A549 (cell line): Measurements from ENCODE around the gene PANK3. TPM values are rescaled to one million over a fixed set of nuclear protein-coding genes. Genes with fewer than 3 reads are reported as not detected.

Experiments used
- ATAC-seq, 2 experiments: fragments of 200-7000 bp in 1 of 2; fragments of >200 bp in 1 of 2; cut with Nextera tagmentation in 1 of 2; cut with Tn5 transposase in 1 of 2; 3 replicates each; pipeline versions ENCODE4 v1.8.0 to v1.9.1; 2018 to 2020; ENCODE audit warnings: mild to moderate bottlenecking in 1 of 2, moderate library complexity in 1 of 2
- CTCF ChIA-PET: fragments of 300-600 bp; sonication (Branson Sonifier 250); formaldehyde crosslinking; extraction: SDS; loops from one replicate; lab custom pipeline; 2021; ENCODE audit warnings: antibody characterized with exemption, inconsistent platforms; lab: Yijun Ruan, JAX
- POLR2A ChIA-PET: fragments of 350-600 bp; formaldehyde crosslinking; extraction: SDS; loops from one replicate; lab custom pipeline; 2021; ENCODE audit warnings: antibody characterized with exemption, inconsistent platforms; lab: Yijun Ruan, JAX
- DNase-seq, 2 experiments: peaks; one replicate each; pipeline versions ENCODE4 v3.0.0 to v3.0.0-alpha.2; 2011 to 2016; ENCODE audit warnings: low read depth in 1 of 2, low spot score in 1 of 2
- FAIRE-seq: peaks from 2 replicates; lab custom pipeline; 2011; peaks lifted over from hg19 to GRCh38; lab: Jason Lieb, UNC
- H3K27ac ChIP-seq, 2 experiments: fragments of >200 bp; sonication (Bioruptor Twin); formaldehyde crosslinking; 3 replicates each; pipeline ENCODE4 v1.5.1; 2016 to 2017
- H3K4me1 ChIP-seq: fragments of >200 bp; sonication (Bioruptor Twin); formaldehyde crosslinking; 3 replicates; pipeline ENCODE4 v1.6.1; 2016
- H3K4me2 ChIP-seq: fragments of >200 bp; sonication (Bioruptor Twin); formaldehyde crosslinking; 3 replicates; pipeline ENCODE4 v1.6.1; 2016
- H3K4me3 ChIP-seq: fragments of >200 bp; sonication (Bioruptor Twin); formaldehyde crosslinking; 3 replicates; pipeline ENCODE4 v1.5.1; 2016
- H3K9me3 ChIP-seq: fragments of >200 bp; sonication (Bioruptor Twin); formaldehyde crosslinking; 3 replicates; pipeline ENCODE4 v1.6.1; 2016
- CBX2 ChIP-seq: fragments of 200-600 bp; sonication (generic); IDR thresholded peaks from 2 replicates; pipeline ENCODE4 v1.6.1; 2016; ENCODE audit warnings: low read depth, mild to moderate bottlenecking, borderline replicate concordance
- CTCF ChIP-seq: fragments of >200 bp; sonication (Bioruptor Twin); formaldehyde crosslinking; IDR thresholded peaks from 3 replicates; pipeline ENCODE4 v1.5.1; 2016
- EP300 ChIP-seq, 2 experiments: fragments of >200 bp; sonication (Bioruptor Twin); formaldehyde crosslinking; IDR thresholded peaks; 2 replicates in 1 of 2; 3 replicates in 1 of 2; pipeline ENCODE4 v1.6.1; 2016 to 2017
- FOXS1 ChIP-seq: fragments of 250-450 bp; sonication (Bioruptor Pico); IDR thresholded peaks from 2 replicates; pipeline ENCODE4 v1.5.0; 2020; ENCODE audit warnings: mild to moderate bottlenecking, moderate library complexity
- GATA3 ChIP-seq: IDR thresholded peaks from 2 replicates; pipeline ENCODE4 v1.6.1; 2012; ENCODE audit warnings: borderline replicate concordance
- HMGXB4 ChIP-seq: fragments of 250-450 bp; sonication (Bioruptor Pico); IDR thresholded peaks from 2 replicates; pipeline ENCODE4 v1.5.0; 2021; ENCODE audit warnings: mild to moderate bottlenecking, moderate library complexity, borderline replicate concordance
- HOXB13 ChIP-seq: fragments of 250-450 bp; sonication (Bioruptor Pico); IDR thresholded peaks from 2 replicates; pipeline ENCODE4 v1.5.0; 2020; ENCODE audit warnings: low read depth, mild to moderate bottlenecking, moderate library complexity
- HOXB5 ChIP-seq: fragments of 250-450 bp; sonication (Bioruptor Pico); IDR thresholded peaks from 2 replicates; pipeline ENCODE4 v1.5.0; 2020; ENCODE audit warnings: mild to moderate bottlenecking, moderate library complexity
- JUNB ChIP-seq: fragments of >200 bp; sonication (Bioruptor Twin); formaldehyde crosslinking; IDR thresholded peaks from 2 replicates; pipeline ENCODE4 v1.6.1; 2016
- NPAS2 ChIP-seq: fragments of 250-450 bp; sonication (Bioruptor Pico); IDR thresholded peaks from 2 replicates; pipeline ENCODE4 v1.8.0; 2022; ENCODE audit warnings: mild to moderate bottlenecking, moderate library complexity, borderline replicate concordance
- RARB ChIP-seq: fragments of 250-450 bp; sonication (Bioruptor Pico); IDR thresholded peaks from 2 replicates; pipeline ENCODE4 v1.8.0; 2021; ENCODE audit warnings: mild to moderate bottlenecking, moderate library complexity
- RNF2 ChIP-seq: fragments of 200-600 bp; sonication (generic); IDR thresholded peaks from 2 replicates; pipeline ENCODE4 v1.6.1; 2016; ENCODE audit warnings: low read depth, mild to moderate bottlenecking, antibody characterized with exemption, moderate library complexity, borderline replicate concordance
- ZFP36 ChIP-seq: fragments of 450-650 bp; IDR thresholded peaks from 2 replicates; pipeline ENCODE4 v1.6.1; 2014; ENCODE audit warnings: borderline replicate concordance; ENCODE audit not compliant: partially characterized antibody
- ZSCAN20 ChIP-seq: fragments of 250-450 bp; sonication (Bioruptor Pico); IDR thresholded peaks from 2 replicates; pipeline ENCODE4 v1.8.0; 2022; ENCODE audit warnings: mild to moderate bottlenecking, moderate library complexity
- WGBS: methylation state at CpG from one replicate; pipeline ENCODE4 v1.1.6; 2017; ENCODE audit errors: missing lambda C conversion rate; 5-methylcytosine and 5-hydroxymethylcytosine counted together
- polyA plus RNA-seq, 4 experiments: library from polyadenylated mRNA; depleted of rRNA in 3 of 4; stranded (reverse); fragments of >200 nt; fragmentation: RNase III in 1 of 4; extraction: RNeasy Plus Mini Kit Qiagen cat#74134 plus additional on column Dnase treatment in 1 of 4; gene quantifications; 2 replicates in 3 of 4; 3 replicates in 1 of 4; pipeline ENCODE4 v1.2.3, GENCODE V29; 2011 to 2017
- TF ChIP-seq, protein P1 (sequence below): fragments of 150-350 bp; IDR thresholded peaks from 2 replicates; pipeline ENCODE4 v1.6.1; 2014; ENCODE audit warnings: low read depth, mild to moderate bottlenecking, low read length

PANK3 gene
- polyA plus RNA-seq, 2 of the 4 experiments (the other 2 are of a cell fraction), result 21.9 to 41.3 TPM

- DNase-seq (no peak), FAIRE-seq (no peak), ATAC-seq (no peak)
- ChIA-PET CTCF (interaction anchor here (0.9 kb wide), 1 partner anchor 11 kb away, joined by 3 read pairs; no protein-coding TSS in a partner anchor), POLR2A (no interaction called here)
- 0 out of 3 replicates have a peak, but pooled peaks cover 1% of the 10 kb centered on the region for H3K4me1 ChIP-seq
- 61% methylated on average over 2 of the region's 2 CpGs for WGBS
- no peak overlapping the region for H3K4me2 ChIP-seq
- no peak overlapping the region for H3K4me3 ChIP-seq
- H3K27ac ChIP-seq, result no peak overlapping the region
- no peak for TF ChIP-seq RARB (CRISPR knock-in tag)
- TF ChIP-seq ZFP36, result no peak
- no peaks in the 10 kb centered on the region for H3K9me3 ChIP-seq
Observed at GRCh38 chr5:168607946-168608345, 28.8 kb upstream of the PANK3 start.

GRCh38 chr5:168606562-168606961 is 27.4 kb upstream of the PANK3 start:
- ATAC-seq (no peak), DNase-seq (no peak), FAIRE-seq (no peak)
- no peaks in the 10 kb centered on the region for H3K4me1 ChIP-seq
- no peaks in the 10 kb centered on the region for H3K9me3 ChIP-seq
- no peak for TF ChIP-seq HOXB13 (CRISPR knock-in tag)
- no peak for TF ChIP-seq CTCF
- no peak for TF ChIP-seq ZSCAN20 (CRISPR knock-in tag)
- TF ChIP-seq, protein P1, sequence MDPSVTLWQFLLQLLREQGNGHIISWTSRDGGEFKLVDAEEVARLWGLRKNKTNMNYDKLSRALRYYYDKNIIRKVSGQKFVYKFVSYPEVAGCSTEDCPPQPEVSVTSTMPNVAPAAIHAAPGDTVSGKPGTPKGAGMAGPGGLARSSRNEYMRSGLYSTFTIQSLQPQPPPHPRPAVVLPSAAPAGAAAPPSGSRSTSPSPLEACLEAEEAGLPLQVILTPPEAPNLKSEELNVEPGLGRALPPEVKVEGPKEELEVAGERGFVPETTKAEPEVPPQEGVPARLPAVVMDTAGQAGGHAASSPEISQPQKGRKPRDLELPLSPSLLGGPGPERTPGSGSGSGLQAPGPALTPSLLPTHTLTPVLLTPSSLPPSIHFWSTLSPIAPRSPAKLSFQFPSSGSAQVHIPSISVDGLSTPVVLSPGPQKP, result no peak
- H3K4me2 ChIP-seq, result no peak overlapping the region
- H3K4me3 ChIP-seq, result no peak overlapping the region
- CTCF ChIA-PET, result no interaction called here
- POLR2A ChIA-PET, result no interaction called here
- WGBS, result 55% methylated on average over 2 of the region's 2 CpGs
- no peak overlapping the region for H3K27ac ChIP-seq

- Histone ChIP-seq H3K9me3 (no peaks in the 10 kb centered on the region), H3K4me3 (no peak overlapping the region), H3K4me1 (no peaks in the 10 kb centered on the region), H3K27ac (no peak overlapping the region), H3K4me2 (no peak overlapping the region)
- FAIRE-seq (no peak), DNase-seq (no peak), ATAC-seq (no peak)
- TF ChIP-seq HMGXB4 (CRISPR knock-in tag) (no peak), RARB (CRISPR knock-in tag) (no peak), EP300 (IDR thresholded peaks at IDR 0.05) (no peak), GATA3 (no peak), RNF2 (no peak), JUNB (no peak), CBX2 (no peak), NPAS2 (CRISPR knock-in tag) (no peak), HOXB5 (CRISPR knock-in tag) (no peak), FOXS1 (CRISPR knock-in tag) (no peak)
- TF ChIP-seq, protein P1, result no peak
- ChIA-PET CTCF (no interaction called here), POLR2A (no interaction called here)
Observed at GRCh38 chr5:168604436-168604835, 25.3 kb upstream of the PANK3 start.
